ENCODE measurements around the gene TBC1D13.

The TBC1D13 gene

DNA sequence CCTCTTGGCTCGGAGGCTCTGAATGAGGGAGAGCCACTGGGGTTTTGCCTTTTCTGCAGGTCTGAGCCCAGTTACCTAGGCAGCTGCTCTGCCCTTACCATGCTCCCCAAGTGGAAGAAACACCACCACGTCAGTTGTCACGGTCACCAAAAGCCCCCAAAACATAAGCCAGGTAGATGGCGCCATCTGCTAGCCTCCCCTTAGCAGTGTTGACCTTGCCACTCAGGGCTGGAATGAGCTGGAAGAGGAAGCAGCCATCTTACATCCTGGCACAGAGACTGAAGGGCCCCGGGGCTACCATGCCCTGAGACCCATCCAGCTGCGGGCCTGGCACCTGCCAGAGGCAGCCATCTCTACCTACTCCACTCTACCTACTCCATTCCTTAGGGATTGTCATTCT, 22.7 kb upstream of the TBC1D13 start:
- no peak overlapping the region for H3K27ac ChIP-seq (ENCODE audit: low read length, poor library complexity, severe bottlenecking)
- 95% methylated on average over 6 of the region's 6 CpGs for WGBS
- no peak overlapping the region for H3K9ac ChIP-seq (ENCODE audit: low read length)
- H3K9me3 ChIP-seq (ENCODE audit: control insufficient read depth, low read length): no peaks in the 10 kb centered on the region
- no peak overlapping the region for H2BK5ac ChIP-seq (ENCODE audit: low read depth, low read length, poor library complexity, severe bottlenecking)
- no peak overlapping the region for H4K8ac ChIP-seq (ENCODE audit: low read length)
- DNase-seq: no peak
- H3K4me1 ChIP-seq (ENCODE audit: control insufficient read depth, insufficient read depth, low read depth, low read length): peaks cover 25% of the 10 kb centered on the region
- H2AFZ ChIP-seq (ENCODE audit: low read depth, low read length): no peak overlapping the region
- peaks cover 17 to 25% of the 10 kb centered on the region in 2 experiments for H3K36me3 ChIP-seq (ENCODE audit: control insufficient read depth in 1 of 2, insufficient read depth in 2 of 2, low read depth in 1 of 2, low read length in 2 of 2)
- no peak overlapping the region for H3K4ac ChIP-seq (ENCODE audit: low read depth in 1 of 2, low read length in 2 of 2)
- H3K18ac ChIP-seq (ENCODE audit: low read depth in 1 of 2, low read length in 2 of 2): no peak overlapping the region
- H3K27me3 ChIP-seq (ENCODE audit: control insufficient read depth in 1 of 2, insufficient read depth in 1 of 2, low read length in 2 of 2): no peaks in the 10 kb centered on the region
- H3K14ac ChIP-seq (ENCODE audit: low read length in 2 of 2): no peak overlapping the region
- no peak overlapping the region for H2AK5ac ChIP-seq (ENCODE audit: low read length, severe bottlenecking)
- H2BK15ac ChIP-seq (ENCODE audit: low read depth, poor library complexity, severe bottlenecking): no peak overlapping the region
- H3K4me2 ChIP-seq (ENCODE audit: low read length, poor library complexity, severe bottlenecking): no peak overlapping the region
- peaks cover 35% of the 10 kb centered on the region for H3K79me1 ChIP-seq (replicated peaks; ENCODE audit: low read length, poor library complexity, severe bottlenecking)
- H3K23ac ChIP-seq (ENCODE audit: low read length in 2 of 2): no peak overlapping the region
- no peak overlapping the region for H4K91ac ChIP-seq (ENCODE audit: low read length)
- no peak overlapping the region for H3K4me3 ChIP-seq (ENCODE audit: insufficient read depth in 1 of 2, low read depth in 1 of 2, low read length in 2 of 2)
- no peak overlapping the region for H2BK12ac ChIP-seq (ENCODE audit: low read length in 2 of 2)
- H2BK120ac ChIP-seq (ENCODE audit: low read depth, low read length): no peak overlapping the region

DNA sequence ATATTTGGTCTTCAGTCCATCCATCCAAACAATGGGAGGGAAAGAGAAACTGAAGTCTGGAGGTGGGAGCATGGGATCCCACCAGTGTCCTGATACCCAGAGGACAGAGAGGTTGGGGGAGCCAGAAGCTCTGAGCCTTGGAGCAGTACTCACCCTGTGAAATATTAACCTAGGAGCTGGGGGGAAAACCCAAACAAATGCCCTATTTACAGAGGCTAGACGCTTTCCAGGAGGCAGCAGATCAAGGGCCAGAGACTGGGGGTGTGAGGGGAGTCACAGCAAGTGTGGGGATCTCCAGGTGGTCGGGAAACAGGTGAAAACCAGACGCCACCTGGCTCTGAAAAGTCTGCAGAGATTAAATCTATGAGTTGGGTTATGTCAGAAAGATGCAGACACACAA, 21.6 kb upstream of the TBC1D13 start:
- H3K23ac ChIP-seq (ENCODE audit: low read length in 2 of 2): no peak overlapping the region
- no peak overlapping the region for H3K4ac ChIP-seq (ENCODE audit: low read depth in 1 of 2, low read length in 2 of 2)
- peak overlapping the region; percentile 37 for H3K27ac ChIP-seq (ENCODE audit: low read length, poor library complexity, severe bottlenecking)
- no peak overlapping the region for H3K4me2 ChIP-seq (ENCODE audit: low read length, poor library complexity, severe bottlenecking)
- H3K18ac ChIP-seq (ENCODE audit: low read depth in 1 of 2, low read length in 2 of 2): no peak overlapping the region
- no peak overlapping the region for H2AFZ ChIP-seq (ENCODE audit: low read depth, low read length)
- no peak overlapping the region for H2BK5ac ChIP-seq (ENCODE audit: low read depth, low read length, poor library complexity, severe bottlenecking)
- H3K4me3 ChIP-seq (ENCODE audit: insufficient read depth in 1 of 2, low read depth in 1 of 2, low read length in 2 of 2): no peak overlapping the region
- H4K91ac ChIP-seq (ENCODE audit: low read length): no peak overlapping the region
- H2BK15ac ChIP-seq (ENCODE audit: low read depth, poor library complexity, severe bottlenecking): no peak overlapping the region
- peaks cover 26% of the 10 kb centered on the region for H3K4me1 ChIP-seq (ENCODE audit: control insufficient read depth, insufficient read depth, low read depth, low read length)
- H2BK120ac ChIP-seq (ENCODE audit: low read depth, low read length): no peak overlapping the region
- 90% methylated on average over 3 of the region's 3 CpGs for WGBS
- no peaks in the 10 kb centered on the region for H3K9me3 ChIP-seq (ENCODE audit: control insufficient read depth, low read length)
- no peak overlapping the region for H4K8ac ChIP-seq (ENCODE audit: low read length)
- H3K9ac ChIP-seq (ENCODE audit: low read length): no peak overlapping the region
- no peak overlapping the region for H3K14ac ChIP-seq (ENCODE audit: low read length in 2 of 2)
- no peak for DNase-seq
- H3K79me1 ChIP-seq (replicated peaks; ENCODE audit: low read length, poor library complexity, severe bottlenecking): peaks cover 40% of the 10 kb centered on the region
- H3K27me3 ChIP-seq (ENCODE audit: control insufficient read depth in 1 of 2, insufficient read depth in 1 of 2, low read length in 2 of 2): no peaks in the 10 kb centered on the region
- H2AK5ac ChIP-seq (ENCODE audit: low read length, severe bottlenecking): no peak overlapping the region
- H3K36me3 ChIP-seq (ENCODE audit: control insufficient read depth in 1 of 2, insufficient read depth in 2 of 2, low read depth in 1 of 2, low read length in 2 of 2): peaks cover 17 to 25% of the 10 kb centered on the region in 2 experiments
- H2BK12ac ChIP-seq (ENCODE audit: low read length in 2 of 2): no peak overlapping the region

DNA sequence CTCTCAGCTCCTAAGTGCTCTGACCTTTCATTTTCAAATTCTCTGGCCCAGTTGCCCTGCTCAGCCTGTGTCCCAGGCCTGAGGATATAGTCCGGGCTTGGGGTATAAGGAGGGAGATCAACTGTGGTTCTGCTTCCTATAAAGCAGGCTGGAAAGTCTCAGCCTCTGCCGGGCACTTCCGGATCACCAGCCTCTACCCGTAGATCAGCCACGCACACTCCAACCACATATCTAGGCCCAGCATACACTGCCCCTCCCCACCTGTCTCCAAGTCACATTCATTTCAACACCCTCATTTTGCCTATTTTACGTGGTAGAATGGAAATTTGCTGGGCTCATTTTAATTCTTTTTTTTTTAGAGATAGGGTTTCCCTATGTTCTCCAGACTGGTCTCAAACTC, 18.4 kb upstream of the TBC1D13 start:
- no peak overlapping the region for H2BK120ac ChIP-seq (ENCODE audit: low read depth, low read length)

DNA sequence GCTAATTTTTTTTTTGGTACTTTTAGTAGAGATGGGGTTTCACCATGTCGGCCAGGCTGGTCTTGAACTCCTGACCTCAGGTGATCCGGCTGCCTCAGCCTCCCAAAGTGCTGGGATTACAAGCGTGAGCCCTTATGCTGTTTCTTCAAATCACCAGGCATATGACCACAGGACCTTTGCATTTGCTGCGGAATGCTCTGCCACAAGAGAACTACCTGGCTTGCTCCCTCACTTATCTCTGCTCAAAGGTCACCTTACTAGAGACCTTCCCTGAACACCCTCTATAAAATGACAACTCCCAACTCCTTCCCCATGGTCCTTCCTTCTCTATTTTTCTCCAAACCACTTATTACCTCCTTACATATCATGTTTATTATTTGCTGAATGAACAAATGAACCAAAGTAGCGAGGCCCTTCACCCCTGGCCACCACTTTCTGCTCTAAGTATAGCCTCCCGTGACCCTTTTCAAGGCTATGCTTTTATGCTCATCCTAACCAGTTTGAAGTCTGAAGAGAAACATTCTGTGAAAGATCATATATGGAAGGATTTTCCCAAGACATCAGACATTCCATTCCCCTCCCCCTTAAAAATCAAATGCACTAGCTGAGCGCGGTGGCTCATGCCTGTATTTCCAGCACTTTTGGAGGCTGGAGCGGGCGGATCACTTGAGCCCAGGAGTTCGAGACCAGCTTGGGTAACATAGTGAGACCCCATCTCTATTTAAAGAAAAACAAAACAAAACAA, 16.6 kb upstream of the TBC1D13 start:
- Histone ChIP-seq H3K36me3 (ENCODE audit: control insufficient read depth in 1 of 2, insufficient read depth in 2 of 2, low read depth in 1 of 2, low read length in 2 of 2) (peaks cover 11 to 12% of the 10 kb centered on the region in 2 experiments), H3K9ac (ENCODE audit: low read length) (peak overlapping the region; percentile 99), H3K18ac (ENCODE audit: low read depth in 1 of 2, low read length in 2 of 2) (no peak overlapping the region), H3K4me2 (ENCODE audit: low read length, poor library complexity, severe bottlenecking) (peak overlapping the region; percentile 90), H3K14ac (ENCODE audit: low read length in 2 of 2) (no peak overlapping the region), H2AK5ac (ENCODE audit: low read length, severe bottlenecking) (no peak overlapping the region), H4K8ac (ENCODE audit: low read length) (no peak overlapping the region), H2BK15ac (ENCODE audit: low read depth, poor library complexity, severe bottlenecking) (no peak overlapping the region), H3K27me3 (ENCODE audit: control insufficient read depth in 1 of 2, insufficient read depth in 1 of 2, low read length in 2 of 2) (no peaks in the 10 kb centered on the region), H2BK5ac (ENCODE audit: low read depth, low read length, poor library complexity, severe bottlenecking) (no peak overlapping the region), H3K79me1 (replicated peaks; ENCODE audit: low read length, poor library complexity, severe bottlenecking) (peaks cover 25% of the 10 kb centered on the region), H2AFZ (ENCODE audit: low read depth, low read length) (no peak overlapping the region), H4K91ac (ENCODE audit: low read length) (no peak overlapping the region), H3K4me1 (ENCODE audit: control insufficient read depth, insufficient read depth, low read depth, low read length) (peaks cover 19% of the 10 kb centered on the region), H3K4ac (ENCODE audit: low read depth in 1 of 2, low read length in 2 of 2) (no peak overlapping the region), H3K9me3 (ENCODE audit: control insufficient read depth, low read length) (no peaks in the 10 kb centered on the region), H2BK120ac (ENCODE audit: low read depth, low read length) (no peak overlapping the region), H3K27ac (ENCODE audit: low read length, poor library complexity, severe bottlenecking) (no peak overlapping the region), H3K4me3 (ENCODE audit: insufficient read depth in 1 of 2, low read depth in 1 of 2, low read length in 2 of 2) (peak overlapping the region; percentile 90 to 95), H2BK12ac (ENCODE audit: low read length in 2 of 2) (no peak overlapping the region), H3K23ac (ENCODE audit: low read length in 2 of 2) (no peak overlapping the region)
- peak; percentile 1 for DNase-seq
- 86% methylated on average over 10 of the region's 11 CpGs for WGBS

More for the DNA sequence above, 18.4 kb upstream of the TBC1D13 start:
- Histone ChIP-seq H2BK15ac (ENCODE audit: low read depth, poor library complexity, severe bottlenecking) (no peak overlapping the region), H3K27me3 (ENCODE audit: control insufficient read depth in 1 of 2, insufficient read depth in 1 of 2, low read length in 2 of 2) (no peaks in the 10 kb centered on the region), H3K4me3 (ENCODE audit: insufficient read depth in 1 of 2, low read depth in 1 of 2, low read length in 2 of 2) (no peak overlapping the region), H4K91ac (ENCODE audit: low read length) (no peak overlapping the region), H3K9me3 (ENCODE audit: control insufficient read depth, low read length) (no peaks in the 10 kb centered on the region), H3K9ac (ENCODE audit: low read length) (no peak overlapping the region), H2AK5ac (ENCODE audit: low read length, severe bottlenecking) (peak overlapping the region; percentile 26), H3K36me3 (ENCODE audit: control insufficient read depth in 1 of 2, insufficient read depth in 2 of 2, low read depth in 1 of 2, low read length in 2 of 2) (peaks cover 15 to 17% of the 10 kb centered on the region in 2 experiments), H3K27ac (ENCODE audit: low read length, poor library complexity, severe bottlenecking) (no peak overlapping the region), H3K4me2 (ENCODE audit: low read length, poor library complexity, severe bottlenecking) (no peak overlapping the region), H2BK5ac (ENCODE audit: low read depth, low read length, poor library complexity, severe bottlenecking) (no peak overlapping the region), H3K23ac (ENCODE audit: low read length in 2 of 2) (no peak overlapping the region), H3K79me1 (replicated peaks; ENCODE audit: low read length, poor library complexity, severe bottlenecking) (peaks cover 30% of the 10 kb centered on the region), H3K18ac (ENCODE audit: low read depth in 1 of 2, low read length in 2 of 2) (no peak overlapping the region), H3K14ac (ENCODE audit: low read length in 2 of 2) (no peak overlapping the region), H2BK12ac (ENCODE audit: low read length in 2 of 2) (no peak overlapping the region), H3K4ac (ENCODE audit: low read depth in 1 of 2, low read length in 2 of 2) (no peak overlapping the region), H4K8ac (ENCODE audit: low read length) (no peak overlapping the region), H3K4me1 (ENCODE audit: control insufficient read depth, insufficient read depth, low read depth, low read length) (peaks cover 31% of the 10 kb centered on the region), H2AFZ (ENCODE audit: low read depth, low read length) (no peak overlapping the region)
- WGBS: 93% methylated on average over 6 of the region's 6 CpGs
- no peak for DNase-seq
